IMR-90 (cell line): ENCODE data around the gene ZNF595. TPM values are rescaled to one million over a fixed set of nuclear protein-coding genes. Genes with fewer than 3 reads are reported as not detected.

Experiments
- ATAC-seq: fragments of 200-7000 bp; cut with Tn5 transposase; 2 replicates; pipeline ENCODE4 v1.9.1; 2020; ENCODE audit warnings: low read depth, mild to moderate bottlenecking, moderate library complexity
- BruUV-seq: library from RNA; stranded (reverse); fragments of 400-500 nt; replicated peaks from 2 replicates; lab custom pipeline; 2021; lab: Mats Ljungman, UMichigan
- CTCF ChIA-PET: fragments of 300-600 bp; formaldehyde crosslinking; extraction: SDS; loops from one replicate; lab custom pipeline; 2021; ENCODE audit warnings: antibody characterized with exemption; lab: Yijun Ruan, JAX
- POLR2A ChIA-PET: fragments of 300-600 bp; sonication (Branson Sonifier 250); formaldehyde crosslinking; loops from one replicate; lab custom pipeline; 2022; ENCODE audit warnings: antibody characterized with exemption; ENCODE audit not compliant: unreplicated experiment; lab: Charles Lee
- DNase-seq: peaks from one replicate; pipeline ENCODE4 v3.0.0; 2013
- H2AFZ ChIP-seq: replicated peaks from 2 replicates; pipeline ENCODE3; 2013; ENCODE audit warnings: low read length, mild to moderate bottlenecking; ENCODE audit not compliant: poor library complexity
- H2AK5ac ChIP-seq: 2 replicates; pipeline ENCODE4 v1.6.1; 2013; ENCODE audit warnings: low read depth, low read length, inconsistent platforms
- H2AK9ac ChIP-seq: replicated peaks from 2 replicates; pipeline ENCODE3; 2013; ENCODE audit warnings: mild to moderate bottlenecking, low read depth, low read length, moderate library complexity; ENCODE audit not compliant: poor library complexity
- H2BK120ac ChIP-seq: 2 replicates; pipeline ENCODE4 v1.6.1; 2013; ENCODE audit warnings: low read depth, low read length, inconsistent platforms
- H2BK15ac ChIP-seq: 3 replicates; pipeline ENCODE4 v1.6.1; 2013; ENCODE audit warnings: low read depth, low read length, inconsistent platforms
- H2BK20ac ChIP-seq: 2 replicates; pipeline ENCODE4 v1.6.1; 2013; ENCODE audit warnings: low read depth, mild to moderate bottlenecking, inconsistent platforms, low read length, moderate library complexity
- H2BK5ac ChIP-seq: 2 replicates; pipeline ENCODE4 v1.6.1; 2013; ENCODE audit warnings: mild to moderate bottlenecking, low read depth, low read length, inconsistent platforms; ENCODE audit not compliant: poor library complexity, severe bottlenecking
- H3K14ac ChIP-seq: replicated peaks from 2 replicates; pipeline ENCODE4 v1.6.1; 2013; ENCODE audit warnings: low read depth, low read length, inconsistent platforms
- H3K18ac ChIP-seq: 2 replicates; pipeline ENCODE4 v1.6.1; 2013; ENCODE audit warnings: low read depth, low read length, control low read depth
- H3K23ac ChIP-seq: 2 replicates; pipeline ENCODE4 v1.6.1; 2013; ENCODE audit warnings: low read depth, low read length, inconsistent platforms
- H3K27ac ChIP-seq: 2 replicates; pipeline ENCODE4 v1.5.1; 2013; ENCODE audit warnings: mild to moderate bottlenecking, control low read depth, low read length; ENCODE audit not compliant: insufficient read depth
- H3K27me3 ChIP-seq: 2 replicates; pipeline ENCODE4 v1.6.1; 2013; ENCODE audit warnings: low read length; ENCODE audit not compliant: control insufficient read depth, insufficient read depth
- H3K36me3 ChIP-seq: 2 replicates; pipeline ENCODE4 v1.6.1; 2013; ENCODE audit warnings: low read length, mixed read lengths; ENCODE audit not compliant: control insufficient read depth, insufficient read depth
- H3K4ac ChIP-seq: 2 replicates; pipeline ENCODE4 v1.6.1; 2013; ENCODE audit warnings: low read depth, low read length, inconsistent platforms
- H3K4me1 ChIP-seq: 2 replicates; pipeline ENCODE4 v1.6.1; 2013; ENCODE audit warnings: low read length, mixed read lengths; ENCODE audit not compliant: control insufficient read depth, insufficient read depth
- H3K4me2 ChIP-seq: 2 replicates; pipeline ENCODE4 v1.6.1; 2013; ENCODE audit warnings: low read depth, mild to moderate bottlenecking, control low read depth, low read length, moderate library complexity
- H3K4me3 ChIP-seq: 2 replicates; pipeline ENCODE4 v1.5.1; 2013; ENCODE audit warnings: low read depth, mild to moderate bottlenecking, control low read depth, low read length, moderate library complexity; ENCODE audit not compliant: insufficient read depth
- H3K56ac ChIP-seq: 2 replicates; pipeline ENCODE4 v1.6.1; 2013; ENCODE audit warnings: low read length, inconsistent platforms; ENCODE audit not compliant: insufficient read depth; ENCODE audit errors: extremely low read depth
- H3K79me1 ChIP-seq, 2 experiments: 2 replicates each; pipeline ENCODE4 v1.6.1; 2013; ENCODE audit warnings: low read length in 2 of 2, inconsistent platforms in 1 of 2, low read depth in 1 of 2
- H3K9ac ChIP-seq: 2 replicates; pipeline ENCODE4 v1.6.1; 2013; ENCODE audit warnings: low read depth, low read length, control low read depth
- H3K9me1 ChIP-seq: 2 replicates; pipeline ENCODE4 v1.6.1; 2013; ENCODE audit warnings: low read length, inconsistent platforms; ENCODE audit not compliant: insufficient read depth
- H3K9me3 ChIP-seq: 2 replicates; pipeline ENCODE4 v1.6.1; 2013; ENCODE audit warnings: low read length; ENCODE audit not compliant: control insufficient read depth, insufficient read depth
- H4K20me1 ChIP-seq: 2 replicates; pipeline ENCODE4 v1.6.1; 2013; ENCODE audit warnings: low read length, inconsistent platforms; ENCODE audit not compliant: insufficient read depth
- H4K5ac ChIP-seq: 2 replicates; pipeline ENCODE4 v1.6.1; 2013; ENCODE audit warnings: mild to moderate bottlenecking, low read depth, low read length, control low read depth
- H4K8ac ChIP-seq, 2 experiments: 2 replicates each; pipeline ENCODE4 v1.6.1; 2013; ENCODE audit warnings: low read depth in 2 of 2, low read length in 2 of 2, control low read depth in 1 of 2, inconsistent platforms in 1 of 2
- H4K91ac ChIP-seq: 2 replicates; pipeline ENCODE4 v1.6.1; 2013; ENCODE audit warnings: low read depth, low read length, inconsistent platforms; ENCODE audit not compliant: insufficient read depth
- BHLHE40 ChIP-seq: fragments of 150-350 bp; IDR thresholded peaks from 2 replicates; pipeline ENCODE4 v1.6.1; 2016; ENCODE audit warnings: mild to moderate bottlenecking, low read depth, low read length
- CEBPB ChIP-seq: IDR thresholded peaks from 2 replicates; pipeline ENCODE4 v1.6.1; 2012; ENCODE audit warnings: low read depth, low read length, improper control_type of control experiment
- CHD1 ChIP-seq: IDR thresholded peaks from 2 replicates; pipeline ENCODE4 v1.6.1; 2012; ENCODE audit warnings: low read depth, low read length, improper control_type of control experiment
- CTCF ChIP-seq: conservative IDR thresholded peaks from 2 replicates; pipeline ENCODE4 v1.5.1; 2012; ENCODE audit warnings: mild to moderate bottlenecking, low read depth, low read length, improper control_type of control experiment
- ELK1 ChIP-seq: fragments of 150-350 bp; IDR thresholded peaks from 2 replicates; pipeline ENCODE4 v1.6.1; 2016; ENCODE audit warnings: low read depth, mild to moderate bottlenecking, low read length, moderate library complexity, borderline replicate concordance
- FOS ChIP-seq: fragments of 150-350 bp; IDR thresholded peaks from 2 replicates; pipeline ENCODE4 v1.6.1; 2016; ENCODE audit warnings: low read depth, low read length
- MAFK ChIP-seq: IDR thresholded peaks from 2 replicates; pipeline ENCODE4 v1.6.1; 2012; ENCODE audit warnings: low read depth, low read length, improper control_type of control experiment
- NFE2L2 ChIP-seq: fragments of 150-350 bp; IDR thresholded peaks from 2 replicates; pipeline ENCODE4 v1.6.1; 2016; ENCODE audit warnings: low read depth, mild to moderate bottlenecking, low read length
- POLR2A ChIP-seq: IDR thresholded peaks from 2 replicates; pipeline ENCODE4 v1.6.1; 2012; ENCODE audit warnings: mild to moderate bottlenecking, low read depth, low read length
- RCOR1 ChIP-seq: IDR thresholded peaks from 2 replicates; pipeline ENCODE4 v1.6.1; 2012; ENCODE audit warnings: mild to moderate bottlenecking, low read length, improper control_type of control experiment; ENCODE audit not compliant: insufficient replicate concordance
- RFX5 ChIP-seq: IDR thresholded peaks from 2 replicates; pipeline ENCODE4 v1.8.0; 2012; ENCODE audit warnings: low read depth, mild to moderate bottlenecking, low read length, moderate library complexity
- SMC3 ChIP-seq: fragments of 150-350 bp; IDR thresholded peaks from 2 replicates; pipeline ENCODE4 v1.6.1; 2016; ENCODE audit warnings: low read depth, mild to moderate bottlenecking, antibody characterized with exemption, low read length, moderate library complexity
- USF2 ChIP-seq: fragments of 150-350 bp; IDR thresholded peaks from 2 replicates; pipeline ENCODE4 v1.6.1; 2017; ENCODE audit warnings: mild to moderate bottlenecking, antibody characterized with exemption, low read length, low read depth
- WGBS, 2 experiments: methylation state at CpG; one replicate each; pipeline versions ENCODE4 v1.1.5 to v1.1.7; 2013; ENCODE audit warnings: missing lambda C conversion rate in 2 of 2; ENCODE audit not compliant: insufficient read length in 1 of 2; ENCODE audit errors: extremely low coverage in 2 of 2; 5-methylcytosine and 5-hydroxymethylcytosine counted together
- dilution Hi-C: fragments of 300-500 bp; cut with HindIII; formaldehyde crosslinking; loops from one replicate; pipeline ENCODE4 v1.14.3; 2018; ENCODE audit warnings: low sequenced_read_pairs; ENCODE audit not compliant: unreplicated experiment
- in situ Hi-C: fragments of 300-500 bp; cut with MboI; formaldehyde crosslinking; loops from 3 replicates; pipeline ENCODE4 v1.14.3; 2019; ENCODE audit warnings: low sequenced_read_pairs, inconsistent platforms, mixed read lengths
- intact Hi-C: fragments of 100-400 bp; cut with micrococcal nuclease; formaldehyde crosslinking; loops from 2 replicates; pipeline ENCODE4 v1.10.0; 2022
- polyA plus RNA-seq, 3 experiments: library from polyadenylated mRNA; depleted of rRNA; stranded (reverse); fragments of >200 nt; gene quantifications; 2 replicates each; pipeline ENCODE4 v1.2.3, GENCODE V29; 2012; ENCODE audit warnings: low replicate concordance in 1 of 3
- total RNA-seq: library from RNA; depleted of rRNA; stranded (reverse); fragments of >200 nt; gene quantifications from 2 replicates; pipeline ENCODE4 v1.2.3, GENCODE V29; 2012

Gene ZNF595
- total and polyA plus RNA-seq, 2 of the 4 experiments (the other 2 are of a cell fraction), result 1.9 to 6.8 TPM

- no peak for TF ChIP-seq BHLHE40
Measured at GRCh38 chr4:125091-125771, 72.1 kb downstream of the ZNF595 start (continued).

- Histone ChIP-seq H3K4me3 (peak overlapping the region; percentile 89), H3K27me3 (no peaks in the 10 kb centered on the region), H2AFZ (peak overlapping the region; percentile 15), H3K14ac (no peak overlapping the region), H3K36me3 (peaks cover 1% of the 10 kb centered on the region; the same call in 1 of the 2 replicates), H3K9me1 (no peaks in the 10 kb centered on the region), H3K4ac (no peak overlapping the region), H3K56ac (no peak overlapping the region), H2BK20ac (no peak overlapping the region), H3K4me2 (peak overlapping the region; percentile 98), H2AK5ac (no peak overlapping the region), H3K27ac (no peak overlapping the region), H2BK15ac (no peak overlapping the region), H3K18ac (no peak overlapping the region), H3K9ac (peak overlapping the region; percentile 91), H3K23ac (no peak overlapping the region), H4K91ac (no peak overlapping the region), H3K79me1 (peaks cover 6 to 13% of the 10 kb centered on the region in 2 experiments), H4K8ac (no peak overlapping the region), H3K9me3 (peaks cover 12% of the 10 kb centered on the region), H4K20me1 (0 out of 2 replicates have a peak, but pooled peaks cover 6% of the 10 kb centered on the region), H2BK5ac (no peak overlapping the region), H4K5ac (no peak overlapping the region), H2AK9ac (peak overlapping the region; percentile 5), H2BK120ac (no peak overlapping the region), H3K4me1 (no peaks in the 10 kb centered on the region; the same call in 1 of the 2 replicates)
- DNase-seq (no peak), ATAC-seq (no peak)
- no peak for TF ChIP-seq USF2
- TF ChIP-seq POLR2A, result no peak
- no peak for TF ChIP-seq MAFK
- no peak for TF ChIP-seq NFE2L2
- TF ChIP-seq ELK1, result no peak
- no peak for TF ChIP-seq FOS
- TF ChIP-seq RFX5, result no peak
- TF ChIP-seq CTCF, result no peak
- TF ChIP-seq RCOR1, result no peak
- no peak for TF ChIP-seq CHD1
- no peak for TF ChIP-seq CEBPB
- no peak for TF ChIP-seq SMC3
- 31% methylated on average over 2 of the region's 5 CpGs; no CpG with 5 or more reads in 1 of the 2 experiments for WGBS, 2 experiments
- POLR2A ChIA-PET, result no interaction called here
- no TSS peak for BruUV-seq
- CTCF ChIA-PET, result no interaction called here
- dilution Hi-C loops, result no loop called here
- in situ Hi-C loops, result no loop called here
- intact Hi-C loops, result no loop called here
Measured at GRCh38 chr4:125833-126232, 72.7 kb downstream of the ZNF595 start.
